HG02588 (cell line): ENCODE measurements around the gene SULT2A1.
"Not testable (repeated sequence)": the region's sequence is repeated elsewhere in the genome, so short reads cannot be mapped to it uniquely, and the experiment has no call there.

ENCODE experiments used
- ATAC-seq: cut with Tn5 transposase; IDR thresholded peaks from one replicate; pipeline ENCODE4 v1.9.1; 2021; ENCODE audit warnings: mild to moderate bottlenecking, moderate library complexity; ENCODE audit not compliant: unreplicated experiment

The SULT2A1 gene

GRCh38 chr19:47860602-47861297 lies 25.4 kb downstream of the SULT2A1 start:
- ATAC-seq = no peak

DNA sequence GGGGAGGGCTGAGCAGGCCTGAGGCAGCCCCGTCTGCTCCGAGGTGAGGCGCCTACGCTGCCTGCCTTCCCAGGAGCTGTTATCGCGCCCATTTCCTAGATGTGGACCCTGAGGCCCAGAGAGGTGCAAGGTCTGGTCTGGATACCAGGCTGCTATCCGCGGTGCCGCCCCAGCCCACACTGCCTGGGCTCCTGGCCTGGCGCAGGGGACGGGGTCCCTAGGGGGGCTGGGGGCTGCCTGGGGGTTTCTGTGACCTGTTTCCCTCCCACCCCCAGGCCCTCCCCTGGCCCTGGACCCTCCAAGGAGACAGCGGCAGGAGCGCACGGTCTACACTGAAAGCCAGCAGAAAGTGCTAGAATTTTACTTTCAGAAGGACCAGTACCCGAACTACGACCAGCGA lies 26.3 kb downstream of the SULT2A1 start:
- not testable (repeated sequence) for ATAC-seq

DNA sequence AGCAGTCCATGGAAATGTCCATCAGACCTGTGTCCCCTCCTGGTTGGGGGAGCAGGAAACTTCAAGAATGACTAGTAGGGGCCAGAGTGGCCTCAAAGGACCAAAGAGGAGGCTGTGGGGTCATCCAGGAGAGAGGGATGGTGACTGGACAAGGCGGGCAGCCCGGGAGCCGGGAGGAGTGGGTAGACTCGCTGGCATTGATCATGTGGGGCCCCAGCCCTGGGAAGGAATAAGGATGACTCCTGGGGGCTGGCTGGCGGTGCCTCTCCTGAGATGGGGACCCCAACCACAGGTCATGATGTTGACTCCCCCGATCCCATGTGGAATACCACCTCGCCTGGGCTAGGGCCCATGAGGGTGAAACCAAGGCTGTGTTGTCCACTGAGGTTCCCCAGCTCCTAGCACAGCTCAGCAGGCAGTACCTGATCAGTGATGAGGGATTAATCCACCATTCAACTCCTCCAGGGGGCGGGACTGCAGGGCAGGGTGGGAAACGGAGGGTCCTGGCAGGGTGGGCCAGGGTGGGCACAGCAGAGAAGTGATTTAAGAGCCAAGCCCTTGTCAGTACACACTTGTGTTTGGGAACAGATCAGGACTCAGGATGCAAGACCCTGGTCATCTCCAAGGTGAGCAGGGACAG lies 27.3 kb downstream of the SULT2A1 start, which contains the start of gene TPRX2:
Gene TPRX2 (plus strand): TSS at position 590 of the 640 bp plus-strand sequence. CDS start 12 bp downstream, at position 602.
- ATAC-seq = not testable (repeated sequence)

- ATAC-seq = not testable (repeated sequence)
Measured at GRCh38 chr19:47858231-47858630, 27.9 kb downstream of the SULT2A1 start.

DNA sequence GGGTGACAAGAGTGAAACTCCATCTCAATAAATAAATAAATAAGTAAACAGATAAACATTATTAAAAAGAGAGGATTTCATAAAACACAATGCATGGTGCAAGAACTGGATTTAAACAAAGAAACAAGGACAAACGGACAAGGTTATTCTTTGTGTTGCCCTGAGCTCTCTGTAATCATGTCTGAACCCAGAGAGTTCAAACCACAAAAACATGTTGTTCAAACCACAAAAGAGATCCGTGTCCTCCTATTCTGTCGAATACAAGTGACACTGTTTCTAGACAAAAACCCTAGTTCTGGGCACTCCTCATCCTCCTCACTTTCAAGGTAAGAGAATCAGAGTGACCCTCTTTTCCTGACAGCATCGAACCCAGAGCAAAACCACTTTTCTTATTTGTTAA lies 31.7 kb downstream of the SULT2A1 start:
- no peak for ATAC-seq

- no peak for ATAC-seq
Measured at GRCh38 chr19:47853003-47853402, 33.1 kb downstream of the SULT2A1 start.

DNA sequence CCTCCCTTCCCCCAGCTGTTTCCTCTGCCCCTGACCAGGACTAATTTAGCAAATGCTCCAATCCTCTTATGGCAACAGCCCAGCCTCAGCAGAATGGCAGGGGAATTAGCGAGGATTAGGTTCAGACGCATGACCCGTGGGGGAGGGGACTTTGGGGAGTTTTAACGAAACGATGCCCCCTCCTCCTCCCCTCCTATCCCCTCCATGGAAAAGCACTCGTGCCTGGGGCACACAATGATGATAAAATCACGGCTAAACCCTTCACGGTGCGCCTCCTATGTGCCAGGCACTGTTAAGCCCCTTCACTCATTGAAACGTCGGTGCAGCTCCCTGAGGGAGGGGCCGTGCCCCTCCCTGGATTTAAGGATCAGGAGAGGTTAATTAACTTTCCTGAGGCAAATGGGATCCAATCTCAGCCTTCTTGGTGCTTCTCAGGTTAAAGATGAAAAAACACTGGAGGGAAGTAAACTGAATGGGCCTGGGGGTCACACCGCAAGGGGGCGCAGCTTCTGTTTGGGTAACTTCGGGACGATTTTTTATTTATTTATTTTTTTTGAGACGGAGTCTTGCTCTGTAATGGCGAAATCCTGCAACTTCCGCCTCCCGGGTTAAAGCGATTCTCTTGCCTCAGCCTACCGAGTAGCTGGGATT lies 37.2 kb downstream of the SULT2A1 start:
- ATAC-seq = no peak

DNA sequence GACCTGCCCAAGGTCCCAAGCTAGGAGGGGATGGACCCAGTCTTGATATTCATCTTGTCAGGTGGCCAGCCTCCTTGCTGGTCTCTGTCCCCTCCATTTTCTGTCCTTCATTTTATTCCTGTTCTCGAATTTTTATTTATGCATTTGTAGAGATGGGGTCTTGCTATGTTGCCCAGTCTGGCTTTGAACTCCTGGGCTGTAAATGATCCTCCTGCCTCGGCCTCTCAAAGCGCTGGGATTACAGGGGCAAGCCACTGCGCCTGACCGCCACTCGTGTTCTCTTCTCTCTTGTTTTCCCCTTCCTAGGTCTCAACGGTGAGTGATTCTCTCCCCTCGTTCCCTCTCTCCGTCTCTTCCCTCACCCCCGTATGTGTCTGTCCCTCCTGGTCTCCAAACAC lies 37.7 kb downstream of the SULT2A1 start:
- ATAC-seq = no peak

- no peak for ATAC-seq
Measured at GRCh38 chr19:47842941-47843340, 43.2 kb downstream of the SULT2A1 start.

DNA sequence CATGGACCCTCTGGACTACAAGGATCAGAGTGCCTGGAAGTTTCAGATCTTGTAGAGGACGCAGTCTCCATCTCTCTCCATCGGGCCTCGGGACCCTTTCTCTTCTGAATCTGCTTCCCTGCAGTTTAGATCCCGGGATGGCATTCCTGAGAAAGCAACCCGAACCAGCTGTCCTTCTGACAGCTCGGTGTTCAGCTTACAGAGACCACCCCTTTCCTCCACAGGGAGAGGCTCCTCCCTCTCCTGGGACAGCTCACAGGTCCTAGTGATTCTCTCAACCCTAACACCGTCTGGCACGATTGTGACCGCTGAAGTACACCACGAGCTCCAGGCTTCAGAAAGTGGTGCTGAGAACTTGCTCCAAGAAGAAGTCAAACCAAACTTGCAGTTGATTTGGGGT lies 46.2 kb downstream of the SULT2A1 start:
- ATAC-seq = no peak

DNA sequence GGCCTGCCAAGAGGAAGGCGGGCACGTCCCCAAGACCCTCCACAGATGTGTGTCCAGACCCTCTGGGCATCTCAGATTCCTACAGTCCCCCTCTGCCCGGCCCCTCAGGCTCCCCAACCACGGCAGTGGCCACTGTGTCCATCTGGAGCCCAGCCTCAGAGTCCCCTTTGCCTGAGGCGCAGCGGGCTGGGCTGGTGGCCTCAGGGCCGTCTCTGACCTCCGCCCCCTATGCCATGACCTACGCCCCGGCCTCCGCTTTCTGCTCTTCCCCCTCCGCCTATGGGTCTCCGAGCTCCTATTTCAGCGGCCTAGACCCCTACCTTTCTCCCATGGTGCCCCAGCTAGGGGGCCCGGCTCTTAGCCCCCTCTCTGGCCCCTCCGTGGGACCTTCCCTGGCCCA lies 46.7 kb downstream of the SULT2A1 start:
- no peak for ATAC-seq

DNA sequence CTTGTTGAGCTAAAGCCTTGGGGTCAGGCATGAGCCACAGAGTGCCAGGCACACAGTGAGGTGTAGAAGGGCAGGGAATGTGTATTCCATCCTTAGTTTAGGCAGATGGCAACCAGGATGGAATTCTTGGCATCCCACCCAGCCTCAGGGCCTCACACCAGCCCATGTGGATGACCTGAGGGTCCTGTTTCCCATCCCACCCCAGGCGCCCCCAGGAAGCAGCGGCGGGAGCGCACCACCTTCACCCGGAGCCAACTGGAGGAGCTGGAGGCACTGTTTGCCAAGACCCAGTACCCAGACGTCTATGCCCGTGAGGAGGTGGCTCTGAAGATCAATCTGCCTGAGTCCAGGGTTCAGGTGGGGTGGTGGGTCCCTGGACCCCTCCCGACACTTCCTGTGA lies 50.1 kb downstream of the SULT2A1 start:
- no peak for ATAC-seq

DNA sequence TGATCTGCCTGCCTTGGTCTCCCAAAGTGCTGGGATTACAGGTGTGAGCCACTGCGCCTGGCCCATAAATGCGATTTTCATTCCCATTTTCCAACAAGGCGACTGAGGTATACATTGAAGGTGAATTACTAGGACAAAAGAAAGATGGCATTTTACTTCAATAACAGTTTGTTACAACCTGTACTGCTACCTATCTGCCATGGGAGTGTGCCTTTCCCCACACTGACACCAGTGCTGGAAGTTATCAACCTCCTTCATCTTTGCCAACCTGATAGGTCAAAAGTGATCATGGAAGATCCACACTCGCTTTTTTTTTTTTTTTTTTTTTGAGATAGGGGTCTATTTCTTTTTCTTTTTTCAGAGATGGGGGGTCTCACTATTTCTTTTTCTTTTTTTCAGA lies 53.4 kb downstream of the SULT2A1 start:
- no peak for ATAC-seq

- ATAC-seq = no peak
Measured at GRCh38 chr19:47826800-47827199, 59.3 kb downstream of the SULT2A1 start.

DNA sequence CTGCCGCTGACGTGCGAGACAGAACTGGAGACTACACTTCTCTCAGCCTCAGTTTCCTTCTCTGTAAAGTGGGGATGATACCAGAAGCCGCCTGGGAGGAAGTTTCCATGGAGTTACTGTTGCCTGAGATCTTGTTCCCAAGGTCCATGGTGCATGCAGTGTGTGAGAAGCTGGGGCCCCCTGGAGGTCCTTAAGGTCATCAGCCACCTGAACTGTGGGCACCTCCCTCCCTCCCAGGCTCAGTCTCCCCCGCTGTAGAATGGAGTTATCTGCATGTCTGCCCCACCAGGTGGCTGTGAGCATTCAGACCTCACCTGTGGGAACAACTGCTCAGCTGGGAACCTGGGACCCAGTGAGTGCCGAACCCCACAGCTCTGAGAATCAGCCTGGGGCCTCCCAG lies 61.7 kb downstream of the SULT2A1 start:
- no peak for ATAC-seq

DNA sequence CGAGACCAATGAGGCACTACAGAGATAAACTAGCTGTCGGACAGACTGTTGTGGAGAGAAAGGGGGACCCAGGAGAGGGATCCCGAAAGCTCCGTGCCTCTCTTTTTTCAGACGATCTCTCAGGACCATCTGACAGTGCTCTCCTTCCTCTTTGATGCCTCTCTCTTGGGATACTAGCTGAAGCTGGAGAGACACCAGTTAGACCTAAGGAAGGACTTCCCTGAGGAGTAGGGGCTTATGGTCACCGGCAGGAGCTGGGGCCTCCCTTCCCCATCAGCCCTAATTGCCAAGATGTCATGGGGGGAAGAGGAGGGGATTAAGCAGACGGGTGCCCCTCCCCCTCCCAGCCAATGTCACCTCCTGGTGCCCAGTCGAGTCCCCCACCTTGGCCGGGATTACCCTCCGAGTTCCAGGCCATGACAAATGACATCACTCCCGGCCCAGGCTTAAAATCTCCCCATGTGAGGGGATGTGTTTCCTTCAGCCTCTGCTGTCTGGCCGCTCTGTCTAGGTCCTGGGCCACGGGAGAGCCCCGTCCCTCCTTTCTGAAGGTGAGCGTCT lies 64.6 kb downstream of the SULT2A1 start, which contains the start of gene CRX:
Gene CRX (plus strand): TSS at position 478 of the 561 bp plus-strand sequence. CDS start 12,507 bp downstream, outside the sequence.
- ATAC-seq = no peak
